HG03558 (cell line): ENCODE results near the gene NUDT16.
A peak's percentile ranks its signal among the peaks of the same experiment; 100 is the strongest.
"Not testable (repeated sequence)": the region's sequence is repeated elsewhere in the genome, so short reads cannot be mapped to it uniquely, and the experiment has no call there.

ENCODE experiments used
- ATAC-seq: cut with Tn5 transposase; IDR thresholded peaks from one replicate; pipeline ENCODE4 v1.9.1; 2021; ENCODE audit warnings: moderate number of reproducible peaks; ENCODE audit not compliant: unreplicated experiment; ENCODE audit errors: extremely low read depth

Gene NUDT16

DNA sequence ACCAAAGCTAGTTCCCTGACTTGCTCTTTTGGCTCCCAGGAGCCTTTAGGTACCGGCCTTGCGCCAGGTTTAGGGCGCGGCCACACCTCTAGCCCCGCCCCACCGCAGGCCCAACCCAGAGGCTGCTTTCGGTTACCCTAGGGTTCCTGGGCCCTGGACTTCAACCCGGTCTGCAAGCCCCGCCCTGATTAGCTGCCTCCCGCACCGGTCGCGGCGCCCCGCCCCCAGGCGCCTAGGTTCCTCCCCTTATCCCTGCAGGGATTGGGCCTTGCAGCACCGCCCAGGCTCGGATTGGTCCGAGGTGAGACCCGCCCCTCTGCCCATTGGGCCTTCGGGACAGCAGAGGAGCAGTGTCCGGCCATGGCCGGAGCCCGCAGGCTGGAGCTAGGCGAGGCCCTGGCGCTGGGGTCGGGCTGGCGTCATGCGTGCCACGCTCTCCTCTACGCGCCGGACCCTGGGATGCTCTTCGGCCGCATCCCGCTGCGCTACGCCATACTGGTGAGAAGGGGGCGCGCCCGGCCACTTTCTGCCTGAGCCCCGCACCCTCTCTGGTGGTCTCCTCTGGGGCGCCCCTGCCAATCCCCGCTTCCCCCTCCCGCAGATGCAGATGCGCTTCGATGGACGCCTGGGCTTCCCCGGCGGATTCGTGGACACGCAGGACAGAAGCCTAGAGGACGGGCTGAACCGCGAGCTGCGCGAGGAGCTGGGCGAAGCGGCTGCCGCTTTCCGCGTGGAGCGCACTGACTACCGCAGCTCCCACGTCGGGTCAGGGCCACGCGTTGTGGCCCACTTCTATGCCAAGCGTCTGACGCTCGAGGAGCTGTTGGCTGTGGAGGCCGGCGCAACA lies at the start of gene NUDT16:
NUDT16 (plus strand) TSS at position 330 of the 847 bp plus-strand sequence; CDS start at position 361, 31 bp downstream.
- ATAC-seq: peak; percentile 97

DNA sequence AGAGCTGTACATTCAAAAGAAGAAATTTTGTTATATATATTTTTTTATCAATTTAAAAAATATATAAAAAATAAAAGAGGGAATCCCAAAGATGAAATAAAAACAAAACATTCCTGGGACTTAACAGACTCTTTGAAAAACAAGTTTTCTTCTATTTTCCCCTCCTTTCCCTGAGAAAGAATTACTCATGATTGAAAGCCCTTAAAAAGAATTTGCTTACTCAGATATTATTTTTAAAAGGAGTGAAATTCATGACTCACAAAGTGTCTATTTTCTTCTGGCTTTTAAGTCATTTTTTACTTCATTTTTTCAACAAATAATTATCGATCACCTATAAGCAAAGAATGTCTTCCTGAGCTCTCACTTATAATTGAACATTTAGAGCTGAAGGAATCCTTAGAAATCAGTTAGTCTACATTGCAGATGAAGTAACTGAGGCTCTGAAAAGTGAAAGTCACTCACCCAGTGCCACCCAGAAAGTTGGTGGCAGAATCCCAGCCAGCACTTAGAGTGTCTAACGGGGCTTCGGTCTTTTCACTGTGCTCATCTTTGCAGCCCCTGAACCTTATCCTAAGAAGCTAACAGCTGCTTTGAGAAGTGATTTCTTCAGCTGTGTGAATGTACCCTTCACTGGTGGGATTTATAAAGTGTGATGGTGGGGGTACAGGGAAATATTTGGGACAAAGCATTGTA lies 42.5 kb upstream of the NUDT16 start:
- ATAC-seq: no peak

DNA sequence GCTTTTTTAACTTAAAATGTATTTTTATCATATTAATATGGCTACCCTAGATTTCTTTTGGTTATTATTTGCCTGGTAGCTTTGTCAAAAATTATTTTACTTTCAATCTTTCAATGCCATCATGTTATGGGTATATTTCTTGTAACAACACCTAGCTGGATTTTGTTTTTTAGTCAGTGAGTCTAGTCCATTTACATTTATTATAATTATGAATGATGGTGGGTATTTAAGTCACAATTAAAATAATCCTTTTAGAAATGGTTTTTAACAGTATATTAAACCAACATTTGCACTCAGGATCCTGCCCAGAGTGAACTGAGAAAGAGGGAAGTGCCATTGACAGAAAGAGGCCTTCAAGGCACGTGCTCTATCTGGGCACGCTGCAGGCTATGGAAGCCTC lies 39.8 kb upstream of the NUDT16 start:
- ATAC-seq: no peak

DNA sequence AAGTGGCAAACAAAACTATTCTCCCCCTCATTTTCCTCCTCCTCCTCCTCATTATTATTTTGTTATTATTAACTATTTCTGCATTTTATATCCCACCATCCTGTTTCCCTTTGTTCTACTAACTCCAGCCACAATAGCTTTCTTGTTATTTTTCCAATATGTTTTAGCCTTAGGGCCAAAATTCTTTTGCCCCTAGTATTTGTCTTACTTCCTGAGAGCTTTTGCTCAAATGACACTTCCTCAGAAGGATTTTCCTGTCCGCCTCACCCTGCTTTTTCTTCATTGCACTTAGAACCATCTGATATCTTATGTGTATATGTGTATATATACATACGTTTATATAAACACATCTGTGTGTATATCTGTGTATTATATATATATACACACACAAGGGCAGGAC lies 32.7 kb upstream of the NUDT16 start:
- no peak for ATAC-seq

DNA sequence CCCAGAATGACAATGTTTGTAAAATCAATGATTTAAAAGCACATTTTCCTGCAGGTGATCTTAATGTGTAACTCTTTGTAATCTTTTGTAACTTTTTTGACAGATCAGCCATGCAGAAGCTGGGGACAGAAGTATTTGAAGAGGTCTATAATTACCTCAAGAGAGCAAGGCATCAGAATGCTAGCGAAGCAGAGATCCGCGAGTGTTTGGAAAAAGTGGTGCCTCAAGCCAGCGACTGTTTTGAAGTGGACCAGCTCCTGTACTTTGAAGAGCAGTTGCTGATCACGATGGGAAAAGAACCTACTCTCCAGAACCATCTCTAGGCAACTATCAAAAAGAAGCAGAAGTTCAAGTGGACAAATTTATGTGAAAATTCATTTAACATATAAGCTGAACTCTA lies 32.1 kb upstream of the NUDT16 start:
- ATAC-seq: no peak

DNA sequence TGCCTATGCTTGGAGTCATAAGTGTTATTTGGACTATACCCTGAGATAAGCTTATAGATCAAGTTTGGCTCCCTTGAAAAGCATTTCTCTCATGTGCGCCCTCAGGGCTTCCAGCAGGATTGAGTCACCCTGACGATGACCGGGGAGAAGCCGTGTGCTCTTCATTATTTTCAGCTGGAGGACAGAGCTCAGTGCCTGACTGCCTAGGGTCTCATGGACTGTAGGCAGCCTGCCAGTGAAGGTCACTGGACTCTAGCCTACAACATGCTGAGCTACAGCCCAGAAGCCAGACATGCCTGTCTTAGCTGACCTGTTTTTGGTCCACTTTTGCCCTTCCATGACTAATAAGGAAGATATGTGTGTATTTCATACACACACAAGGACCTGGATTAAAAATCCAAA lies 31.6 kb upstream of the NUDT16 start:
- ATAC-seq: no peak

DNA sequence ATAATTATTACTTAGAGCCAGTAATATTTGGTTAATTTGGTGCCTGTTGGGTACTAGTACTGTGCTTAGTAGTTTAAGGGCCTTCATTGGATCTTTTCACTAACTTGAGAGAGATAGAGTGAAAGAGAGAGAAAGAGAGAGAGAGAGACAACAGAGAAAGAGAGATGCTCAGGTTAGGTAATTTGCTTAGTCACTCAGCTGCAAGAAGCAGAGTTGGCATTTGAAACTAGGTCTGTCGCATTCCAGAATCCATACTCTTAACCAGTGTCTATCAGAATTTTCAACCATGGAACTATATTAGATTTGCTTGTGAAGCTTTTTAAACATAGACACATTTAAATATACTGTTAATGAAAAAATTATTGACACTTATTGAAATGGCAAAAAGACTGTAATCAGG lies 31.1 kb upstream of the NUDT16 start:
- ATAC-seq: no peak

DNA sequence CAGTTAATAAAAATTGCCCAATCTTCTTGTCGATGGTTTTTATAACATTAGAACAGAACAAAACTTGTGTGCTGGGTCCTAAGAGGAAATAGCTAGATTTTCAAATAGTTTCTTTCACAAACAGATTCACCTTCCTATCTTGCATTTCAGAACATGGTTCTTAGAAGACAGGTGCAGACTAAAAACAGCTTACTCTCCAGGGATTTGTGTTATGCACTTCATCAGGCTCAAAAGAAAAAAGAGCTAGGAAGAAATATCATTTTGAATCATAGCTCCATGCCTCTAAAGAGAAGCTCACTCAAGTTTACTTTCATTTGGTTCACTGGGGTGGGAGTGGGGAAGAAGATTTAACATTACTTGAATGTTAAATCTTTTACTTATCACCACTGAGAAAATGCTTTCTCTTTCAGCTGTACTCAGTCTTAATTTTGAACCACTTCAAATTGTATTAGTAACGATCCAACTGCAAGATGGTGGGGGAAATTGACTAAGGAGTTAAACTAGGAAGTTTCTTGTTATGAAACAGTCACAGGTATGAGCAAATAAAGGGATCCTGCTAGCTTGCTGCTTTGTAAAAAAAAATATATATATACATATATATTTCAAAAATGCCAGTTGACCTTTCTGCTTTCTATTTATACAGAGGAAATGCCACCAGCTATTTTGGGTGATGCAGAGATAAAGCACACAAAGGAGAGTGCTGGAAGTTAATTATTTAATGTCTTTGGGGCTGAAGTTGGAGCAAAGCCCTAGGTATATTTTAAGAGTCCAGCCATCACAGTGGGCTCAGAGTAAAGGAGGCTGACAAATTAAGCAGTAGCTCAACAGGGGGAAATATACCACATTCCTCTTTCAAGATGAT lies 28.3 kb upstream of the NUDT16 start:
- no peak for ATAC-seq

DNA sequence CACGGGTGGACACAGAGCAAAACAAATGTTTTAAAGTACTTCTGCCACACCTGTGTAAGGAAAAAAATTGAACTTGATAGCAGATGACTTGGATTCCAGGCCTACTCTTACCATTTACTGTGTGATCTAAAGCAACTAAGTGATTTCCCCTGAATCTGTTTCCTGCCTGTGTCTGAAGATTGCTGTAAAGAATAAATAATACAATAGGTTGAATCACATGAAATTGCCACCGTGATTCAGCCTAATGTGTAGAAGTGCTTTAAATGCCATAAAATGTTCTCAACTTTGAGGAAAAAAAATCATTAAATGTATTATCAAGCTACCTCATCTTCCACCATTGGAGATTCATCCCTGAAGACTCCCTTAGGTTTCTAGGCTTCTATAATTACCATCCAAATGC lies 27.6 kb upstream of the NUDT16 start:
- ATAC-seq: no peak

DNA sequence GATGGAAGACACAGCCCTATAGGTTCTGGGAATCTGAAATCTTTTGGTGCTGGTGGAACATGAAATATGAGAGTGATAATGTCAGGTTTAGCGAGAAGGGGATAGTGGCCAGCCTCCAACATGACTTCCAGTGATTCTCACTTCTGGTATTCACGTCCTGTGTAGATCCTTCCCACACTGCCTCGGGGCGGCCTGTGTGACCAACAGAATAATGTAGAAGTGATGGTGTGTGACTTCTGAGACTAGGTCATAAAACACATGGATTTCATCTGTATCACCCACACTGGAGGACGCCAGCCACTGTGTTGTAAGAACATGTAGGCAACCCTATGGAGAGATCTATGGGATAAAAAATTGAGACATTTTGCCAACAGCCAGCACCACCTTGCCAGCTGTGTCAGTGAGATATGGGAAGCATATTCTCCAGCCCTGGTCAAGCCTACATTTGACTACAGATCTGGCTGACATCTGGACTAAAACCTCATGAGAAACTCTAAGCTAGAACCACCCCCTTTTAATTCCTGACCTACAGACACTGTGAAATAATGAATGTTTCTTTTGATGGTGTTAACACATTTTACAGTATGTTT lies 25.5 kb upstream of the NUDT16 start:
- ATAC-seq: no peak

DNA sequence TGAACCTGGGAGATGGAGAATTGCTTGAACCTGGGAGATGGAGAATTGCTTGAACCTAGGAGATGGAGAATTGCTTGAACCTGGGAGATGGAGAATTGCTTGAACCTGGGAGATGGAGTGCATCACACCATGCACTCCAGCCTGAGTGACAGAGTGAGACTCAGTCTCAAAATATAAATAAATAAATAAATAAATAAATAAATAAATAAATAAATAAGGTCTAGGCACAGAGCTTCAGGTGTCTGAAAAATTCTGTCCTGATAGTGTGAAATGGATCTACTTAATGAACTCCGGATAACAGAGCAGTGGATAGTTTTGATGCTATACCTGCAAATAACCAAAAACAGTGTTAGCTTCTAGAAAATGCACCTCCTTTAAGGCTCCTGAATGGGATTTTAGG lies 24.3 kb upstream of the NUDT16 start:
- ATAC-seq: no peak

DNA sequence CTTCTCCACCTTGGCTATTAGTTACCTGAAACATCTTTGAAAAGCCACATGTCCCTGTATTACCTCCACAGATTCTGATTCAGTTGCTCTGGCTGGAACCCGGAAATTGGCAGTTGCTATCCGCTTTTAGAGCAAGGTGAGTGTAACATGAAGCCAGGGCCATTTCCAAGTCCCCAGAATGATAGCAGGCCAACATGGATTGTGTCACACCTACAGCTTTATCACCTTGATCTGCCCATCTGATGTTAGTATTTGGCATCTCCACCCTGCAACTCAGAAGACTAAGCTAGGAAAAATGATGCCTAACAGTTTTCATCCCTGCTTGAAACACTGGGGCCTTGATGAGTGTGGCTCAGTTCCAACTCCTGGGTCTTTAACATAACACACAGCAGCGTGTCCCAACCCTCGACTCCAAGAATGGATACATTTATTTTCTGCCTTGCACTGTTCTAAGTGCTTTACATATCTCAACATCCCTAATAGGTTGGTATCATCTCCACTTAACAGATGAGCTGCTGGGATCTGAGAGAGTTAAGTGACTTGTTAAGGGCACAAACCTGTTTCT lies 21.3 kb upstream of the NUDT16 start:
- ATAC-seq: no peak

DNA sequence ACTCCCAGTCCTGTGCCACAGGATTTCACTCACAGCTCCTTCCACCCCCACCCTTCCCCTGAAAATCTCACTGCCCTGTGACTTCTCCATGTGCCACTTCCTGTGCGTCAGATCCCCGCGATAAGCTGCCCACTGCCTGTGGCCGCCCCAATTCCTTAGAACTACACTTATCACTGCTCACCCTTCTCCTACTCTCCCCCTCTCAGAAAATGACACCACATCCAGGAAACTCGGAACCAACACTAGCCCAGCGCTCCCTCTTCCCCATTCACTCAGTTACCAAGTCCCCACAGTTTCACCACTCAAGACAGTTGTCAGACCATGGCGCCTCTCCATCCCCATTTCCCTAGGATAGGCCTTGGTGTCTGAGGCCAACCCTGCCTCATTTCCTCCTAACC lies 20.5 kb upstream of the NUDT16 start:
- not testable (repeated sequence) for ATAC-seq

DNA sequence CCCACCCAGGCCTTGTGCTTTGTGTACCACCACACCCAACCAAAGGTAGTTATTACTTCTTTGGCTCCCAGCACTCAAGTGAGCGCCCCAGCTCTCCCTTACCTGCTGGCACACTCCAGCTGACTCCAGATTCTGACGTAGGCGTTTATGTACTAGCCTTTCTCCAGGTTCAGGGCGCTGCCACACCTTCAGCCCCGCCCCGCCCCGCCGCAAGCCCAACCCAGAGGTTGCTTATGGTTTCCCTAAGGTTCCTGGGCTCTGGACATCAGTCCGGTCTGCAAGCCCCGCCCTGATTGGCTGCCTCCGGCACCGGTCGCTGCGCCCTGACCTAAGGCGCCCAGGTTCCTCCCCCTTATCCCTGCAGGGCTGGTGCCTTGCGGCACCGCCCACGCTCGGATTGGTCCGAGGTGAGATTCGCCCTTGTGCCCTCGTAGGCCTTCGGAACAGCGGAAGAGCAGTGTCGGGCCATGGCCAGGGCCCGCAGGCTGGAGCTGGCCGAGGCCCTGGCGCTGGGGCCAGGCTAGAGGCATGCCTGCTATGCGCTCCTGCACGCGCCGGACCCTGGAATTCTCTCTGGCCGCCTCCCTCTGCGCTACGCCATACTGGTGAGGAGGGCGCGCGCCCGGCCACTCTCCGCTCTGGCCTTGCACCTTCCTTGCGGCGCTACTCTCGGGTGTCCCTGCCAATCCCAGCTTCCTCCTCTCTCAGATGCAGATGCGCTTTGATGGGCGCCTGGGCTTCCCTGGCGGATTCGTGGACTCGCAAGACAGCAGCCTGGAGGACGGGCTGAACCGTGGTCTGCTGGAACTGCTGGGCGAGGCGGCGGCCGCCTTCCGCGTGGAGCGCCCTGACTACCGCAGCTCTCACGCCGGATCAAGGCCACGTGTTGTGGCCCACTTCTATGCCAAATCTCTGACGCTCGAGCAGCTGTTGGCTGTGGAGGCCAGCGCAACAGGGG lies 19.8 kb upstream of the NUDT16 start:
- ATAC-seq: no peak

DNA sequence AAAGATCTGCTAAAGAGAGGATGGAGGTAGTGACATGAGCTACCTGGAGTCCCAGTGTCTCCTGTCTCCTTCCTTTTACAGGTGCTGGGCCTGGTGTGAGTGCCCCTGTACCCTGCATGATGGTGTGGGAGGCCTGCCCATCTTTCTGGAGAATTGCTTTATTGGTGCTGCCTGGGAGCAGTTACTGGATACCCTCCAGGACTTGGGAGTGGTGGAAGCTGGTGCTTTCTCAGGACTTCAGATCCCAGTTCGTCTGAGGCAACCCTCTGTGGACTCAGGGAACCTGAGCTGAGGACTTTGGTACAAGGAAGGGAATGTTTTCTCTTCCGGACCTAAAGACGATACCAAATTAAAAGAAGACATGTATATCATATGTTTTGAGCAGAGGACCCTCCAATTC lies 18.3 kb upstream of the NUDT16 start:
- ATAC-seq: no peak

DNA sequence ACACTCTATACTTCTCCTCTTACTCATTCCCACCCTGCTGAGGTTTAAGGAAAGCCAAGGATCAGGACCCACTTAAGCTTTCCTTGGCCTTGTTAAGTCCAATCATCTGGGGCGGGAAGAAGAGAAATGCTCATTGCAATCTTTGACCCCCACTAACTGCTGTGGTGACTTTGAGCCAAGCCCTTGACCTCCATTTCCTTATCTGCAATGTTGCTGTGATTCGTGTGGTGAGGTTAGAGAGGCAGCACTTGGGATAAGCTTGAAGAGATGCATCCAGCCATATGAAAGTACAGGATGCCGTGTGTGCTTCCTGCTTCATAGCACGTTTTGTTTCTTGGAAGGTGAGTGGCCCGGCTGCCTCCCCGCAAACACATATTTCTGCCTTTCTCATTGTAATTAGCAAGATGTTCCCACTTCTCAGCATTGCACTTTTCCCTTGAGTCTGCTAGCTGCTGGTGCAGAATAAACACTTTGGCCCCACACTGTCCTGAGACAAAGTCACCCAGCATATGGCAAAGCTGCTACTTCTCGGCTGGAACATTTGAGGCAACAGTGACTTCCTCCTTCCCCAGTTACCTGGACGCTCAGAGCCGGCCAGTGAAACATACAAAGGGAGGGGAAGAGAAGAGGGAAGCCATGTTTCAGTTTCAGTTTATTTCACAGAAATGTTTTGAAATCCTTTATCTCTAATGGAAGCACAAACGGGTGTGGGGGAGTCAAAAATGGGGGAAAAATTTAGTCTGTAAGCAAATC lies 10.5 kb upstream of the NUDT16 start:
- no peak for ATAC-seq

DNA sequence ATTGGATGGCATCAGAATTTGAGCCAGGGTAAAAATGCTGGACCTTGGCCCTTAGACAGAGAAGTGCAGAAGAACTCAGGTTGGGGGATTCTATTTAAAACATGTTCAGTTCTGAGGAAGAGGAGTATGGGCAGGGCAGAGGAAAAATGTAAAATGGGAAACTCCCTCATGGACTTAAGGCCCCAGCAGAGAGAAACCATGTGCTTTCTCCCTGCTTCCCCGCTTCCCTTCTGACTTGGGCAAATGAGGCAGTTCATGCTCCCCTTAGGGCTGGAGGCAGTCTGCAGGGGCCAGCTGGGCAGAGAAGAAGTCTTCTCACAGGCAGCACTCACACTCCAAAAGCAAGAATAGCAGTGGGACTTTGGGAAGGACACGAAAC lies 9.9 kb upstream of the NUDT16 start:
- ATAC-seq: no peak

DNA sequence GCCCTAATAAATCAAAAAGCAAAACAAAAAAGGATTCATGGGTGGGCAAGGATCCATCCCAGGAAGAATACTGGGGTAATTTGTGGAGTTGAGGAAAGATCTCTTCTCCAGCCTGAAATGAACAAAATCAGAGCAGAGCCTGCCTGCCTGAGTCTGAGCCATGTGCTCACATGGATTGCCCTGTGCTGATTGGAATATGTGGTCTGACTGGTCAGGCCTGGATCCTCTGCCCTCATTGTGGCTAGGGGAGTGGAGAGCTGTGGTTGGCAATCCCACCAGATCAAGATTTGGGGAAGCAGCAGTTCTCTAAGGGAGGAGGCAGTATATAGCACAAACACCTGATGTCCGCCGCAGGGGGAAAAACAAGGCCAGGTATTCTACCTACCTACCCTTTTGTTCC lies 6.8 kb upstream of the NUDT16 start:
- ATAC-seq: no peak
